H9 (cell line): ENCODE measurements around the gene STRADA. TPM values are rescaled to one million over a fixed set of nuclear protein-coding genes. Genes with fewer than 3 reads are reported as not detected.

ENCODE experiments used
- DNase-seq: peaks from one replicate; pipeline ENCODE4 v3.0.0-alpha.2; 2017
- H2AFZ ChIP-seq: one replicate; pipeline ENCODE4 v1.6.1; 2013; ENCODE audit warnings: mild to moderate bottlenecking, low read length, control low read depth, moderate library complexity
- H2AK5ac ChIP-seq: 2 replicates; pipeline ENCODE4 v1.6.1; 2013; ENCODE audit warnings: low read length, control low read depth, mixed read lengths; ENCODE audit not compliant: insufficient read length
- H2BK120ac ChIP-seq: one replicate; pipeline ENCODE4 v1.6.1; 2013; ENCODE audit warnings: low read depth, mild to moderate bottlenecking, low read length, control low read depth, inconsistent platforms; ENCODE audit not compliant: poor library complexity, severe bottlenecking
- H2BK12ac ChIP-seq: 2 replicates; pipeline ENCODE4 v1.6.1; 2013; ENCODE audit warnings: low read length, control low read depth, mixed read lengths, low read depth; ENCODE audit not compliant: insufficient read length
- H2BK15ac ChIP-seq: 2 replicates; pipeline ENCODE4 v1.6.1; 2013; ENCODE audit warnings: low read depth, low read length, control low read depth
- H2BK20ac ChIP-seq: one replicate; pipeline ENCODE4 v1.6.1; 2013; ENCODE audit warnings: low read depth, mild to moderate bottlenecking, low read length, control low read depth, inconsistent platforms; ENCODE audit not compliant: poor library complexity, severe bottlenecking
- H2BK5ac ChIP-seq: 2 replicates; pipeline ENCODE4 v1.6.1; 2013; ENCODE audit warnings: low read length, control low read depth, mixed read lengths; ENCODE audit not compliant: insufficient read length
- H3K14ac ChIP-seq: 2 replicates; pipeline ENCODE4 v1.6.1; 2013; ENCODE audit warnings: low read length, control low read depth; ENCODE audit not compliant: insufficient read depth
- H3K18ac ChIP-seq: 2 replicates; pipeline ENCODE4 v1.6.1; 2013; ENCODE audit warnings: low read depth, mild to moderate bottlenecking, mixed read lengths, low read length, control low read depth; ENCODE audit not compliant: insufficient read length
- H3K23ac ChIP-seq: 2 replicates; pipeline ENCODE4 v1.6.1; 2013; ENCODE audit warnings: low read length, control low read depth, mixed read lengths, low read depth; ENCODE audit not compliant: insufficient read length
- H3K23me2 ChIP-seq: 2 replicates; pipeline ENCODE4 v1.6.1; 2013; ENCODE audit warnings: low read depth, mild to moderate bottlenecking, mixed read lengths, low read length, control low read depth; ENCODE audit not compliant: insufficient read length, poor library complexity, severe bottlenecking
- H3K27ac ChIP-seq: 2 replicates; pipeline ENCODE4 v1.5.1; 2013; ENCODE audit warnings: low read length, control low read depth, mixed read lengths, low read depth; ENCODE audit not compliant: insufficient read length
- H3K27me3 ChIP-seq: 2 replicates; pipeline ENCODE4 v1.6.1; 2013; ENCODE audit warnings: low read length, control low read depth, inconsistent platforms; ENCODE audit not compliant: insufficient read depth
- H3K4ac ChIP-seq: 2 replicates; pipeline ENCODE4 v1.6.1; 2013; ENCODE audit warnings: low read depth, mild to moderate bottlenecking, control low read depth, inconsistent platforms, low read length, moderate library complexity
- H3K4me1 ChIP-seq: 2 replicates; pipeline ENCODE4 v1.6.1; 2013; ENCODE audit warnings: low read length, control low read depth, inconsistent platforms; ENCODE audit not compliant: insufficient read depth
- H3K4me2 ChIP-seq: 2 replicates; pipeline ENCODE4 v1.6.1; 2013; ENCODE audit warnings: low read length, control low read depth, mixed read lengths; ENCODE audit not compliant: insufficient read length, insufficient read depth
- H3K56ac ChIP-seq: 2 replicates; pipeline ENCODE4 v1.6.1; 2013; ENCODE audit warnings: low read depth, mild to moderate bottlenecking, mixed read lengths, low read length, control low read depth; ENCODE audit not compliant: insufficient read length
- H3K79me1 ChIP-seq: 2 replicates; pipeline ENCODE4 v1.6.1; 2013; ENCODE audit warnings: low read depth, mild to moderate bottlenecking, moderate library complexity, low read length, control low read depth, inconsistent platforms; ENCODE audit not compliant: insufficient read depth, poor library complexity, severe bottlenecking
- H3K79me2 ChIP-seq: 2 replicates; pipeline ENCODE4 v1.6.1; 2013; ENCODE audit warnings: low read length, control low read depth, inconsistent platforms; ENCODE audit not compliant: insufficient read depth
- H3K9ac ChIP-seq: 2 replicates; pipeline ENCODE4 v1.6.1; 2013; ENCODE audit warnings: low read length, control low read depth, mixed read lengths; ENCODE audit not compliant: insufficient read length; ENCODE audit errors: extremely low read depth
- H3K9me3 ChIP-seq: one replicate; pipeline ENCODE4 v1.6.1; 2013; ENCODE audit warnings: low read depth, low read length, inconsistent platforms; ENCODE audit not compliant: control insufficient read depth
- H3T11ph ChIP-seq: one replicate; pipeline ENCODE4 v1.6.1; 2013; ENCODE audit warnings: mild to moderate bottlenecking, low read length, control low read depth, inconsistent platforms
- H4K20me1 ChIP-seq: one replicate; pipeline ENCODE4 v1.6.1; 2013; ENCODE audit not compliant: control insufficient read depth, insufficient read length, insufficient read depth
- H4K5ac ChIP-seq: 2 replicates; pipeline ENCODE4 v1.6.1; 2013; ENCODE audit warnings: low read depth, mild to moderate bottlenecking, mixed read lengths, low read length, control low read depth; ENCODE audit not compliant: insufficient read length
- H4K8ac ChIP-seq: replicated peaks from 2 replicates; pipeline ENCODE4 v1.6.1; 2013; ENCODE audit warnings: low read length, control low read depth, mixed read lengths, low read depth; ENCODE audit not compliant: insufficient read length
- H4K91ac ChIP-seq: 2 replicates; pipeline ENCODE4 v1.6.1; 2013; ENCODE audit warnings: low read depth, mild to moderate bottlenecking, moderate library complexity, mixed read lengths, low read length, control low read depth; ENCODE audit not compliant: insufficient read length
- H3K27ac Mint-ChIP-seq, 3 experiments: 2 replicates in 2 of 3; 3 replicates in 1 of 3; pipeline ENCODE4 v1.8.0; 2020 to 2021; ENCODE audit warnings: mixed read lengths in 3 of 3, mild to moderate bottlenecking in 1 of 3, moderate library complexity in 1 of 3
- H3K27me3 Mint-ChIP-seq: 2 replicates; pipeline ENCODE4 v1.8.0; 2021; ENCODE audit warnings: low read depth, mild to moderate bottlenecking, moderate library complexity, mixed read lengths
- H3K36me3 Mint-ChIP-seq, 3 experiments: 2 replicates in 2 of 3; 3 replicates in 1 of 3; pipeline ENCODE4 v1.8.0; 2020 to 2021; ENCODE audit warnings: low read depth in 3 of 3, mixed read lengths in 3 of 3; ENCODE audit not compliant: insufficient read depth in 1 of 3
- H3K4me1 Mint-ChIP-seq, 2 experiments: 2 replicates each; pipeline ENCODE4 v1.8.0; 2020; ENCODE audit warnings: mixed read lengths in 2 of 2
- H3K4me3 Mint-ChIP-seq, 2 experiments: 2 replicates in 1 of 2; 3 replicates in 1 of 2; pipeline ENCODE4 v1.8.0; 2020 to 2021; ENCODE audit warnings: mild to moderate bottlenecking in 2 of 2, mixed read lengths in 2 of 2, moderate library complexity in 1 of 2
- H3K9me3 Mint-ChIP-seq, 2 experiments: 2 replicates in 1 of 2; 3 replicates in 1 of 2; pipeline ENCODE4 v1.8.0; 2020; ENCODE audit warnings: mild to moderate bottlenecking in 2 of 2, mixed read lengths in 2 of 2, moderate library complexity in 1 of 2
- WGBS: extraction: QIAGEN DNeasy Blood & Tissue Kit; methylation state at CpG from one replicate; pipeline ENCODE4 v1.1.7; 2013; ENCODE audit warnings: missing lambda C conversion rate, low lambda C conversion rate, mixed read lengths; ENCODE audit not compliant: insufficient read length; ENCODE audit errors: extremely low coverage; 5-methylcytosine and 5-hydroxymethylcytosine counted together
- total RNA-seq: library from RNA; stranded (reverse); gene quantifications from 2 replicates; pipeline ENCODE4 v1.2.1, GENCODE V29; 2021
- TF ChIP-seq, protein P1 (sequence below): fragments of 200-600 bp; sonication (generic); conservative IDR thresholded peaks from 3 replicates; pipeline ENCODE4 v1.8.0; 2021; ENCODE audit warnings: antibody characterized with exemption, mild to moderate bottlenecking

Gene STRADA
- total RNA-seq, 1 experiment from 2014 or later: 35.0 TPM

GRCh38 chr17:63764716-63765115 lies 23.1 kb upstream of the STRADA start:
- no peak overlapping the region for H3K23ac ChIP-seq
- TF ChIP-seq, protein P1, sequence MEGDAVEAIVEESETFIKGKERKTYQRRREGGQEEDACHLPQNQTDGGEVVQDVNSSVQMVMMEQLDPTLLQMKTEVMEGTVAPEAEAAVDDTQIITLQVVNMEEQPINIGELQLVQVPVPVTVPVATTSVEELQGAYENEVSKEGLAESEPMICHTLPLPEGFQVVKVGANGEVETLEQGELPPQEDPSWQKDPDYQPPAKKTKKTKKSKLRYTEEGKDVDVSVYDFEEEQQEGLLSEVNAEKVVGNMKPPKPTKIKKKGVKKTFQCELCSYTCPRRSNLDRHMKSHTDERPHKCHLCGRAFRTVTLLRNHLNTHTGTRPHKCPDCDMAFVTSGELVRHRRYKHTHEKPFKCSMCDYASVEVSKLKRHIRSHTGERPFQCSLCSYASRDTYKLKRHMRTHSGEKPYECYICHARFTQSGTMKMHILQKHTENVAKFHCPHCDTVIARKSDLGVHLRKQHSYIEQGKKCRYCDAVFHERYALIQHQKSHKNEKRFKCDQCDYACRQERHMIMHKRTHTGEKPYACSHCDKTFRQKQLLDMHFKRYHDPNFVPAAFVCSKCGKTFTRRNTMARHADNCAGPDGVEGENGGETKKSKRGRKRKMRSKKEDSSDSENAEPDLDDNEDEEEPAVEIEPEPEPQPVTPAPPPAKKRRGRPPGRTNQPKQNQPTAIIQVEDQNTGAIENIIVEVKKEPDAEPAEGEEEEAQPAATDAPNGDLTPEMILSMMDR: no peak
- H2BK15ac ChIP-seq: no peak overlapping the region
- H3K4me1 Mint-ChIP-seq: peaks cover 4 to 7% of the 10 kb centered on the region in 2 experiments; a peak in 3 of 4 replicates
- no peaks in the 10 kb centered on the region for H3K27me3 ChIP-seq
- H4K5ac ChIP-seq: no peak overlapping the region
- H3K9ac ChIP-seq: no peak overlapping the region
- H3K4ac ChIP-seq: no peak overlapping the region
- no peak overlapping the region for H2BK20ac ChIP-seq
- no peak overlapping the region for H3K14ac ChIP-seq
- H3K79me2 ChIP-seq: peaks cover 18% of the 10 kb centered on the region; the same call in 1 of the 2 replicates
- H3K9me3 Mint-ChIP-seq: no peaks in the 10 kb centered on the region
- no peak overlapping the region for H3K18ac ChIP-seq
- H3K4me3 Mint-ChIP-seq: no peak overlapping the region
- no peak overlapping the region for H2BK120ac ChIP-seq
- no CpG with 5 or more reads among the region's 4 CpGs for WGBS
- H3T11ph ChIP-seq: no peak overlapping the region
- H2AK5ac ChIP-seq: no peak overlapping the region
- no peak overlapping the region for H3K56ac ChIP-seq
- H3K23me2 ChIP-seq: no peaks in the 10 kb centered on the region
- peaks cover 3% of the 10 kb centered on the region for H3K79me1 ChIP-seq
- H3K4me2 ChIP-seq: no peak overlapping the region
- no peak overlapping the region for H2BK12ac ChIP-seq
- no peak overlapping the region for H4K8ac ChIP-seq
- no peak overlapping the region for H2AFZ ChIP-seq
- H2BK5ac ChIP-seq: no peak overlapping the region
- H3K4me1 ChIP-seq: no peaks in the 10 kb centered on the region
- H3K9me3 ChIP-seq: no peaks in the 10 kb centered on the region
- H3K27ac ChIP-seq: no peak overlapping the region
- no peaks in the 10 kb centered on the region for H4K20me1 ChIP-seq
- no peak for DNase-seq
- peaks cover 36 to 59% (median 51%) of the 10 kb centered on the region in 3 experiments; a peak in 6 of 7 replicates for H3K36me3 Mint-ChIP-seq
- no peaks in the 10 kb centered on the region for H3K27me3 Mint-ChIP-seq
- H4K91ac ChIP-seq: no peak overlapping the region
- H3K27ac Mint-ChIP-seq: no peak overlapping the region
